Cardiac fibroblast (primary cell): ENCODE results near the gene REPS1.

ENCODE experiments used
- DNase-seq, 2 donors: peaks; one replicate each; pipeline versions ENCODE4 v3.0.0 to v3.0.0-alpha.2; 2010; ENCODE audit warnings: low read depth in 2 of 2
- H3K4me3 ChIP-seq, 2 donors: replicated peaks in 1 of 2; 1 replicate in 1 of 2; 2 replicates in 1 of 2; pipeline ENCODE4 v1.5.1; 2011; ENCODE audit warnings: low read depth in 2 of 2, low read length in 2 of 2, mild to moderate bottlenecking in 2 of 2, moderate library complexity in 1 of 2
- CTCF ChIP-seq: IDR thresholded peaks from one replicate; pipeline ENCODE4 v1.5.1; 2011; ENCODE audit warnings: low read depth, mild to moderate bottlenecking, low read length, inconsistent platforms

REPS1 gene

GRCh38 chr6:138957484-138957883 is 30.6 kb downstream of the REPS1 start:
- no peak for TF ChIP-seq CTCF
- H3K4me3 ChIP-seq = no peak overlapping the region
- peak; percentile 74 to 81 for DNase-seq

- no peak for TF ChIP-seq CTCF
- no peak overlapping the region for H3K4me3 ChIP-seq
- DNase-seq = no peak
Measured at GRCh38 chr6:138956244-138956924, 31.7 kb downstream of the REPS1 start.

- DNase-seq = no peak
- no peak overlapping the region for H3K4me3 ChIP-seq
- TF ChIP-seq CTCF = no peak
Measured at GRCh38 chr6:138955262-138955661, 32.8 kb downstream of the REPS1 start.

- no peak overlapping the region for H3K4me3 ChIP-seq
- TF ChIP-seq CTCF = no peak
- peak in 1 of 2 donors; percentile 80 for DNase-seq
Measured at GRCh38 chr6:138953451-138953850, 34.6 kb downstream of the REPS1 start.

- peak; percentile 16 for TF ChIP-seq CTCF
- no peak overlapping the region for H3K4me3 ChIP-seq
- DNase-seq = no peak
Measured at GRCh38 chr6:138948546-138949179, 39.4 kb downstream of the REPS1 start.

- TF ChIP-seq CTCF = no peak
- DNase-seq = peak in 1 of 2 donors; percentile 39
- H3K4me3 ChIP-seq = no peak overlapping the region
Measured at GRCh38 chr6:138948004-138948403, 40.0 kb downstream of the REPS1 start.

- TF ChIP-seq CTCF = peak; percentile 25
- no peak overlapping the region for H3K4me3 ChIP-seq
- DNase-seq = no peak
Measured at GRCh38 chr6:138945354-138945753, 42.7 kb downstream of the REPS1 start.
